Endothelial cell of umbilical vein (primary cell): ENCODE data around the gene ACAA1. TPM values are rescaled to one million over a fixed set of nuclear protein-coding genes. Genes with fewer than 3 reads are reported as not detected.

Source experiments
- BruUV-seq: library from RNA; stranded (reverse); fragments of 400-500 nt; replicated peaks from 2 replicates; lab custom pipeline; 2021; lab: Mats Ljungman, UMichigan
- CTCF ChIA-PET: fragments of 300-600, 350-600 bp; sonication (Branson Sonifier 250); formaldehyde crosslinking; loops from one replicate; lab custom pipeline; 2021; ENCODE audit warnings: antibody characterized with exemption, inconsistent platforms; lab: Charles Lee
- POLR2A ChIA-PET: fragments of 300-600, 350-600 bp; sonication (Branson Sonifier 250); formaldehyde crosslinking; loops from one replicate; lab custom pipeline; 2021; ENCODE audit warnings: antibody characterized with exemption, inconsistent platforms; lab: Charles Lee
- DNase-seq: peaks from one replicate; pipeline ENCODE4 v3.0.0-alpha.2; 2011; ENCODE audit warnings: low read depth, low spot score
- FAIRE-seq: peaks from 2 replicates; lab custom pipeline; 2011; peaks lifted over from hg19 to GRCh38; lab: Jason Lieb, UNC
- H2AFZ ChIP-seq: 2 replicates; pipeline ENCODE4 v1.6.0; 2012; ENCODE audit warnings: low read depth, low read length, control low read depth, inconsistent platforms
- H3K27ac ChIP-seq: 2 replicates; pipeline ENCODE4 v1.5.1; 2011; ENCODE audit warnings: low read depth, mild to moderate bottlenecking, control low read depth, low read length, moderate library complexity; ENCODE audit not compliant: insufficient read depth
- H3K27me3 ChIP-seq, 2 experiments: 2 replicates each; pipeline versions ENCODE4 v1.6.0 to v1.6.1; 2011; ENCODE audit warnings: low read length in 2 of 2, mixed read lengths in 1 of 2; ENCODE audit not compliant: control insufficient read depth in 2 of 2, insufficient read depth in 2 of 2
- H3K36me3 ChIP-seq, 2 experiments: 2 replicates in 1 of 2; 3 replicates in 1 of 2; pipeline ENCODE4 v1.5.1; 2011; ENCODE audit warnings: low read length in 2 of 2, mild to moderate bottlenecking in 1 of 2, moderate library complexity in 1 of 2; ENCODE audit not compliant: control insufficient read depth in 2 of 2, insufficient read depth in 2 of 2; ENCODE audit errors: extremely low read depth in 1 of 2
- H3K4me1 ChIP-seq: 3 replicates; pipeline ENCODE4 v1.5.1; 2011; ENCODE audit warnings: mild to moderate bottlenecking, low read length; ENCODE audit not compliant: control insufficient read depth, insufficient read depth; ENCODE audit errors: extremely low read depth
- H3K4me2 ChIP-seq: 2 replicates; pipeline ENCODE4 v1.6.1; 2011; ENCODE audit warnings: low read length, control low read depth, mixed read lengths; ENCODE audit not compliant: insufficient read depth
- H3K4me3 ChIP-seq, 3 experiments: fragments of 200-600 bp in 1 of 3; sonication (generic), shearing (Covaris generic) in 1 of 3; replicated peaks in 1 of 3; 2 replicates each; pipeline ENCODE4 v1.5.1; 2011 to 2016; ENCODE audit warnings: control low read depth in 3 of 3, low read length in 3 of 3, mild to moderate bottlenecking in 2 of 3, inconsistent platforms in 1 of 3, low read depth in 1 of 3, moderate library complexity in 1 of 3; ENCODE audit not compliant: insufficient read depth in 1 of 3
- H3K79me2 ChIP-seq: 2 replicates; pipeline ENCODE4 v1.6.0; 2012; ENCODE audit warnings: low read length, inconsistent platforms; ENCODE audit not compliant: control insufficient read depth, insufficient read depth
- H3K9ac ChIP-seq: replicated peaks from 2 replicates; pipeline ENCODE3; 2011; ENCODE audit warnings: low read length, control low read depth; ENCODE audit not compliant: insufficient read depth; ENCODE audit errors: extremely low read depth
- H3K9me1 ChIP-seq: replicated peaks from 3 replicates; pipeline ENCODE4 v1.6.0; 2011; ENCODE audit warnings: mild to moderate bottlenecking, low read length; ENCODE audit not compliant: control insufficient read depth, insufficient read depth; ENCODE audit errors: extremely low read depth
- H3K9me3 ChIP-seq: replicated peaks from 2 replicates; pipeline ENCODE4 v1.5.1; 2012; ENCODE audit warnings: low read length, inconsistent platforms; ENCODE audit not compliant: control insufficient read depth, insufficient read depth
- H4K20me1 ChIP-seq: replicated peaks from 2 replicates; pipeline ENCODE3; 2011; ENCODE audit warnings: mild to moderate bottlenecking, low read length; ENCODE audit not compliant: control insufficient read depth, insufficient read depth; ENCODE audit errors: extremely low read depth
- CTCF ChIP-seq, 2 donors: IDR thresholded peaks; 1 replicate in 1 of 2; 2 replicates in 1 of 2; pipeline ENCODE4 v1.5.1; 2011; ENCODE audit warnings: low read length in 2 of 2, mild to moderate bottlenecking in 2 of 2, moderate library complexity in 2 of 2, control low read depth in 1 of 2, inconsistent platforms in 1 of 2, low read depth in 1 of 2; ENCODE audit not compliant: insufficient read depth in 1 of 2; ENCODE audit errors: extremely low read depth in 1 of 2
- EZH2 ChIP-seq: IDR thresholded peaks from 2 replicates; pipeline ENCODE4 v1.6.1; 2012; ENCODE audit warnings: borderline replicate concordance, low read depth, mild to moderate bottlenecking, moderate library complexity, low read length, inconsistent platforms; ENCODE audit not compliant: severe bottlenecking
- GATA2 ChIP-seq: IDR thresholded peaks from 2 replicates; pipeline ENCODE4 v1.7.0; 2011; ENCODE audit warnings: low read depth, mild to moderate bottlenecking, moderate library complexity, mixed read lengths, low read length; ENCODE audit not compliant: insufficient read length, insufficient read depth
- JUN ChIP-seq: IDR thresholded peaks from 2 replicates; pipeline ENCODE4 v1.6.1; 2011; ENCODE audit warnings: borderline replicate concordance, low read depth; ENCODE audit not compliant: insufficient read length, insufficient read depth
- MYC ChIP-seq: IDR thresholded peaks from one replicate; pipeline ENCODE4 v1.6.1; 2011; ENCODE audit warnings: mild to moderate bottlenecking, low read depth, low read length
- POLR2A ChIP-seq: IDR thresholded peaks from 2 replicates; pipeline ENCODE4 v1.6.1; 2012; ENCODE audit warnings: low read depth, mild to moderate bottlenecking, control low read depth, low read length
- POLR2AphosphoS5 ChIP-seq: IDR thresholded peaks from 2 replicates; pipeline ENCODE4 v1.6.1; 2012; ENCODE audit warnings: low read depth, mild to moderate bottlenecking, control low read depth, low read length, moderate library complexity; ENCODE audit not compliant: insufficient read depth
- dilution Hi-C: fragments of 300-500 bp; cut with MboI; formaldehyde crosslinking; loops from one replicate; pipeline ENCODE4 v1.15.0; 2019; ENCODE audit warnings: low sequenced_read_pairs; ENCODE audit not compliant: extremely low pct_ligation_motif_present
- intact Hi-C: fragments of 100-400 bp; cut with micrococcal nuclease; formaldehyde crosslinking; loops from one replicate; pipeline ENCODE4 v1.10.0; 2022
- polyA plus RNA-seq, 4 experiments: library from polyadenylated mRNA; depleted of rRNA in 3 of 4; stranded (reverse) in 3 of 4; unstranded in 1 of 4; fragments of >200 nt; gene quantifications; 2 replicates each; pipeline versions ENCODE4 v1.2.1 to v1.2.3, GENCODE V29; 2011 to 2012; ENCODE audit warnings: missing spikeins in 1 of 4
- total RNA-seq: library from RNA; stranded (reverse); gene quantifications from 2 replicates; pipeline ENCODE4 v1.2.3, GENCODE V29; 2021
- TF ChIP-seq, protein P1 (sequence below): IDR thresholded peaks from 2 replicates; pipeline ENCODE4 v1.6.1; 2011; ENCODE audit not compliant: insufficient read depth, insufficient read length

Gene ACAA1
- total and polyA plus RNA-seq, 2 donors (not counting 3 experiments of a cell fraction or from before 2014, with no cell fraction given): 52.1 to 53.8 TPM

- DNase-seq (no peak), FAIRE-seq (no peak)
- dilution Hi-C loops (no loop called here), intact Hi-C loops (no loop called here)
- Histone ChIP-seq H3K27me3 (peaks cover 3 to 13% of the 10 kb centered on the region in 2 experiments), H3K36me3 (no peaks in the 10 kb centered on the region), H2AFZ (no peak overlapping the region), H3K27ac (no peak overlapping the region), H3K9me3 (no peaks in the 10 kb centered on the region), H3K9ac (no peak overlapping the region), H3K4me2 (no peak overlapping the region), H4K20me1 (no peaks in the 10 kb centered on the region), H3K9me1 (no peaks in the 10 kb centered on the region), H3K4me1 (no peaks in the 10 kb centered on the region), H3K4me3 (no peak overlapping the region), H3K79me2 (no peaks in the 10 kb centered on the region)
- CTCF ChIA-PET: interaction anchor here (1.0 to 1.4 kb wide), 2 partner anchors 9 to 17 kb away, joined by 3 read pairs; no protein-coding TSS in a partner anchor
- BruUV-seq: no TSS peak
- POLR2A ChIA-PET: no interaction called here
- no peak for TF ChIP-seq POLR2AphosphoS5
- no peak for TF ChIP-seq JUN
- TF ChIP-seq, protein P1, sequence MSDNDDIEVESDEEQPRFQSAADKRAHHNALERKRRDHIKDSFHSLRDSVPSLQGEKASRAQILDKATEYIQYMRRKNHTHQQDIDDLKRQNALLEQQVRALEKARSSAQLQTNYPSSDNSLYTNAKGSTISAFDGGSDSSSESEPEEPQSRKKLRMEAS: no peak
- TF ChIP-seq EZH2: no peak
- no peak for TF ChIP-seq GATA2
- TF ChIP-seq MYC: no peak
- TF ChIP-seq POLR2A: no peak
Observed at GRCh38 chr3:38102444-38102814, 34.5 kb downstream of the ACAA1 start.

DNA sequence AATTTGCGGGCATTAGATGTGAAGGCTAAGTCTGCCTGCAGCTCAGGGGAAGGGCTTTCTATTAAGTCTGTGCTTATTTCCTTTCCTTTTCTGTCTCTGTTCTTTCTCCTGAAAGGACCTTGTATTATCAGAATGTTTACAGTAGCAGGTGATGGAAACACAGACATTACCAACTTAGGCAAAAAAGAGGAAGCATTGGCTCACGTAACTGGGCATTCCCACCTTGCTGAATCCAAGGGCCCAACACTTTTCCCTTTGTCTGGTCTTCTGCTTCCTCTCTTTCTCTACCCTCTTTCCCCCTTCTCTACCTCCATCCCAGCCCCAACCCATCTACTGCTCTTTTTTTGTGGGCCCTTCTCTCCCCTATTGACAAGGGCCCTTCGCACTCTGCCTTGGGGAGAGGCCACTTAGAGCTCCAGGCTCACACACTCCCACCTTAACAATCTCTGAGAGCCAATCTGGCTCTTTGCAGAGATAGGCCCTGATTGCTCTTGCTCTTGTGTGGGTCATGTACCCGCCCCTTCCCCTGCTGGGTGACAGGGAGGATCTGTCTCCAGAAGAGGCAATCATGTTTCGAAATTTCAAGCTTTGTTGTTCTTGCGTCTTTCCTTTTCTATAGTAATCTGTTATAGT is 35.0 kb downstream of the ACAA1 start:
- no peak overlapping the region for H3K27ac ChIP-seq
- no peaks in the 10 kb centered on the region for H3K4me1 ChIP-seq
- intact Hi-C loops (no loop called here), dilution Hi-C loops (no loop called here)
- H3K4me3 ChIP-seq: no peak overlapping the region
- no peaks in the 10 kb centered on the region for H4K20me1 ChIP-seq
- FAIRE-seq (no peak), DNase-seq (no peak)
- no peak for TF ChIP-seq CTCF (IDR thresholded peaks at IDR 0.05; ENCODE audit: extremely low read depth in 1 of 2, insufficient read depth in 1 of 2, low read depth in 1 of 2, low read length in 2 of 2)
- H3K9ac ChIP-seq: no peak overlapping the region
- ChIA-PET POLR2A (no interaction called here), CTCF (interaction anchor here (1.0 to 1.4 kb wide), 2 partner anchors 9 to 17 kb away, joined by 3 read pairs; no protein-coding TSS in a partner anchor)
- H3K9me3 ChIP-seq: no peaks in the 10 kb centered on the region
- H2AFZ ChIP-seq: no peak overlapping the region
- BruUV-seq: no TSS peak
- no peaks in the 10 kb centered on the region for H3K79me2 ChIP-seq
- H3K9me1 ChIP-seq: no peaks in the 10 kb centered on the region
- peaks cover 3 to 13% of the 10 kb centered on the region in 2 experiments for H3K27me3 ChIP-seq
- no peaks in the 10 kb centered on the region for H3K36me3 ChIP-seq
- no peak overlapping the region for H3K4me2 ChIP-seq
